Measurements from ENCODE around the gene KCNAB2.

DNA sequence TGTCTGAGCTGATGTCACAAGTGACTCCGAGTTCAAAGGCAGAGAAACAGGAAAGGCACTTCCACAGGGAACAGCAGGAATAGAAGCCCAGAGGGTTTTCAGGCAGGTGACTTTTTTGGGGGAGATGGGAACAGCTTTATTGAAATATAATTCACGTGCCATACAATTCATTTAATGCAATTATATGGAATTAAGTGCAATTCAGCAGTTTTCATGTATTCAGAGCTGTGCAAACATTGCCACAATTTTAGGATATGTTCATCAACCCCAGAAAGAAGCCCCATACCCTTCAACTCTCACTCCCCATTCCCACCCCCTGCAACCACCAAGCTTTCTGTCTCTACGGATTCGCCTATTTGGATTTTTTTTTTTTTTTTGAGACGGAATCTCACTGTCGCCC lies 17.0 kb downstream of the KCNAB2 start:
- no peak for TF ChIP-seq RARB (CRISPR knock-in tag; IDR thresholded peaks at IDR 0.05)
- no peak for TF ChIP-seq PPARA (CRISPR knock-in tag; IDR thresholded peaks at IDR 0.05; ENCODE audit: borderline replicate concordance)
- TF ChIP-seq ZNF70 (CRISPR knock-in tag; IDR thresholded peaks at IDR 0.05), result no peak
- TF ChIP-seq CREB5 (CRISPR knock-in tag; IDR thresholded peaks at IDR 0.05; ENCODE audit: low read depth), result no peak
- TF ChIP-seq, protein P1, sequence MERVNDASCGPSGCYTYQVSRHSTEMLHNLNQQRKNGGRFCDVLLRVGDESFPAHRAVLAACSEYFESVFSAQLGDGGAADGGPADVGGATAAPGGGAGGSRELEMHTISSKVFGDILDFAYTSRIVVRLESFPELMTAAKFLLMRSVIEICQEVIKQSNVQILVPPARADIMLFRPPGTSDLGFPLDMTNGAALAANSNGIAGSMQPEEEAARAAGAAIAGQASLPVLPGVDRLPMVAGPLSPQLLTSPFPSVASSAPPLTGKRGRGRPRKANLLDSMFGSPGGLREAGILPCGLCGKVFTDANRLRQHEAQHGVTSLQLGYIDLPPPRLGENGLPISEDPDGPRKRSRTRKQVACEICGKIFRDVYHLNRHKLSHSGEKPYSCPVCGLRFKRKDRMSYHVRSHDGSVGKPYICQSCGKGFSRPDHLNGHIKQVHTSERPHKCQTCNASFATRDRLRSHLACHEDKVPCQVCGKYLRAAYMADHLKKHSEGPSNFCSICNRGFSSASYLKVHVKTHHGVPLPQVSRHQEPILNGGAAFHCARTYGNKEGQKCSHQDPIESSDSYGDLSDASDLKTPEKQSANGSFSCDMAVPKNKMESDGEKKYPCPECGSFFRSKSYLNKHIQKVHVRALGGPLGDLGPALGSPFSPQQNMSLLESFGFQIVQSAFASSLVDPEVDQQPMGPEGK (CRISPR knock-in tag; IDR thresholded peaks at IDR 0.05; ENCODE audit: borderline replicate concordance), result no peak
- TF ChIP-seq BACH2 (CRISPR knock-in tag; IDR thresholded peaks at IDR 0.05; ENCODE audit: borderline replicate concordance), result no peak
- TF ChIP-seq ZFP3 (CRISPR knock-in tag; IDR thresholded peaks at IDR 0.05), result no peak
- TF ChIP-seq ARNTL (CRISPR knock-in tag; IDR thresholded peaks at IDR 0.05; ENCODE audit: borderline replicate concordance, low read depth), result no peak
- no peak for TF ChIP-seq ESRRG (CRISPR knock-in tag; IDR thresholded peaks at IDR 0.05)

All from SK-N-SH treated with all-trans-retinoic acid at 6 μM for 48 hours (cell line).